ENCODE results near the gene MSANTD2.

MSANTD2 gene

DNA sequence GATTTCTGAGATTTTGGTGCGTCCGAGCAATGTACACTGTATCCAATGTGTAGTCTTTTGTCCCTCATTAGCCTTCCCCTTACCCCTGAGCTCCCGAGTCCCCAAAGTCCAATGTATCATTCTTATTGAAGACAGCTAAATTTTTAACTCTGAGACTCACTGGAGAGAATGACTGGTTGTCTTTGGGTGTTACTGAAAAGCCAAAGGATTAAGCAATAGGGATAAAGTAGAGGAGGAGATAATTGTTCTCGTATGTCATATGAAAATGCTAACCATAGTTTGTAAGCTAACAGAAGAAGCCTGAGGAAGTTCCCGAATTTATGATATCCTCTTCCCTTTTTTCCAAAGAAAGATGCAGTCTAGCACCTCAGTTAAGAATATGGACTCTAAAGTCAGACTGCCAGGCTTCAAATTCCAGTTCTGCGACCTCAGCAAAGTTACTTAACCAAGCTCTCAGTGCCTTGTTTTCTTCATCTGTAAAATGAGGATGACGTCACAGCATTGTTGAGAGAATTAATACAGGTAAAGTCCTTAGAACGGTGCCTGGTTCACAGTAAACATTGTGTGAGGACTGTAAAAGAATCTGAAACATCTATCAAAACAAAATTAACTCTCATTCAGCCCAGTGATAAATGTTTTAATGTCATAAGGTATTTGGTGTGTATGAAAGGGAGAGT lies 1.6 kb upstream of the MSANTD2 start:
- no peaks in the 10 kb centered on the region for H3K36me3 ChIP-seq (ENCODE audit: insufficient read depth, low read length)
- H3K9ac ChIP-seq (ENCODE audit: low read length): no peak overlapping the region
- no peaks in the 10 kb centered on the region for H3K79me2 ChIP-seq (ENCODE audit: insufficient read depth, low read length)
- no peak overlapping the region for H3K4me2 ChIP-seq (ENCODE audit: low read length)
- no peaks in the 10 kb centered on the region for H4K20me1 ChIP-seq (ENCODE audit: insufficient read depth, low read length)
- H3K4me3 ChIP-seq (ENCODE audit: low read depth, low read length, poor library complexity, severe bottlenecking): no peak overlapping the region
- H3K27ac ChIP-seq (ENCODE audit: low read depth, low read length, poor library complexity, severe bottlenecking): no peak overlapping the region
- no peaks in the 10 kb centered on the region for H3F3A ChIP-seq (ENCODE audit: insufficient read depth, low read length)
- H3K4me1 ChIP-seq (ENCODE audit: insufficient read depth, low read length, severe bottlenecking): peaks cover 16% of the 10 kb centered on the region
- H3K27me3 ChIP-seq (ENCODE audit: insufficient read depth, low read length): no peaks in the 10 kb centered on the region
- no peaks in the 10 kb centered on the region for H3K9me2 ChIP-seq (ENCODE audit: low read depth, low read length)
- H3K9me3 ChIP-seq (ENCODE audit: low read length): no peaks in the 10 kb centered on the region
- no peak overlapping the region for H2AFZ ChIP-seq (ENCODE audit: low read length)
- TF ChIP-seq, protein P1, sequence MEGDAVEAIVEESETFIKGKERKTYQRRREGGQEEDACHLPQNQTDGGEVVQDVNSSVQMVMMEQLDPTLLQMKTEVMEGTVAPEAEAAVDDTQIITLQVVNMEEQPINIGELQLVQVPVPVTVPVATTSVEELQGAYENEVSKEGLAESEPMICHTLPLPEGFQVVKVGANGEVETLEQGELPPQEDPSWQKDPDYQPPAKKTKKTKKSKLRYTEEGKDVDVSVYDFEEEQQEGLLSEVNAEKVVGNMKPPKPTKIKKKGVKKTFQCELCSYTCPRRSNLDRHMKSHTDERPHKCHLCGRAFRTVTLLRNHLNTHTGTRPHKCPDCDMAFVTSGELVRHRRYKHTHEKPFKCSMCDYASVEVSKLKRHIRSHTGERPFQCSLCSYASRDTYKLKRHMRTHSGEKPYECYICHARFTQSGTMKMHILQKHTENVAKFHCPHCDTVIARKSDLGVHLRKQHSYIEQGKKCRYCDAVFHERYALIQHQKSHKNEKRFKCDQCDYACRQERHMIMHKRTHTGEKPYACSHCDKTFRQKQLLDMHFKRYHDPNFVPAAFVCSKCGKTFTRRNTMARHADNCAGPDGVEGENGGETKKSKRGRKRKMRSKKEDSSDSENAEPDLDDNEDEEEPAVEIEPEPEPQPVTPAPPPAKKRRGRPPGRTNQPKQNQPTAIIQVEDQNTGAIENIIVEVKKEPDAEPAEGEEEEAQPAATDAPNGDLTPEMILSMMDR (IDR thresholded peaks at IDR 0.05; ENCODE audit: low read length): no peak
- TF ChIP-seq EZH2 (IDR thresholded peaks at IDR 0.05; ENCODE audit: borderline replicate concordance, low read length): no peak

DNA sequence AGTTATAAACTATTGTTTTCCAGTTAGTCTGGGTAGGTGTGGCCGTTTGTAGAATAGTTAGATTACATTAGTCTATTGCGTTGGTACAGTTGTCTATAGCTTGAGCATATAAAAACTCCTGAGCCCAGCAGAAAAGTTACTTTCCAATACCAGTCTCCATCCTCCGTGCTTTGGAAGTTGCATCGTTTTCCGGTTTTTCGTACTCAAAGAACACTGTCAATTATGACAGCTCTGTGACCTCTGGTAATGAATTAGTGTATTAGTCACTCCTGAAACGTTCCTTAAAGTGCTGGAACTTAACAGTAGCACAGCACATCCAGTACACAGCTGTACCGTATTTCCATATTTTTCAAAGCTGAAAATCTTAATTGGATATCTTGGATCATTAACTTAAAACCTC lies 808 bp upstream of the MSANTD2 start:
- Histone ChIP-seq H3K9me3 (ENCODE audit: low read length) (no peaks in the 10 kb centered on the region), H3K4me2 (ENCODE audit: low read length) (peak overlapping the region; percentile 71), H3K36me3 (ENCODE audit: insufficient read depth, low read length) (no peaks in the 10 kb centered on the region), H3K27me3 (ENCODE audit: insufficient read depth, low read length) (no peaks in the 10 kb centered on the region), H2AFZ (ENCODE audit: low read length) (no peak overlapping the region; the same call in 1 of the 2 replicates), H3K4me3 (ENCODE audit: low read depth, low read length, poor library complexity, severe bottlenecking) (peak overlapping the region; percentile 88), H4K20me1 (ENCODE audit: insufficient read depth, low read length) (no peaks in the 10 kb centered on the region), H3K9ac (ENCODE audit: low read length) (peak overlapping the region; percentile 85; the same call in 1 of the 2 replicates), H3K79me2 (ENCODE audit: insufficient read depth, low read length) (no peaks in the 10 kb centered on the region), H3K9me2 (ENCODE audit: low read depth, low read length) (no peaks in the 10 kb centered on the region), H3F3A (ENCODE audit: insufficient read depth, low read length) (no peaks in the 10 kb centered on the region), H3K4me1 (ENCODE audit: insufficient read depth, low read length, severe bottlenecking) (peaks cover 16% of the 10 kb centered on the region), H3K27ac (ENCODE audit: low read depth, low read length, poor library complexity, severe bottlenecking) (no peak overlapping the region)
- TF ChIP-seq, protein P1 (IDR thresholded peaks at IDR 0.05; ENCODE audit: low read length): no peak
- no peak for TF ChIP-seq EZH2 (IDR thresholded peaks at IDR 0.05; ENCODE audit: borderline replicate concordance, low read length)

DNA sequence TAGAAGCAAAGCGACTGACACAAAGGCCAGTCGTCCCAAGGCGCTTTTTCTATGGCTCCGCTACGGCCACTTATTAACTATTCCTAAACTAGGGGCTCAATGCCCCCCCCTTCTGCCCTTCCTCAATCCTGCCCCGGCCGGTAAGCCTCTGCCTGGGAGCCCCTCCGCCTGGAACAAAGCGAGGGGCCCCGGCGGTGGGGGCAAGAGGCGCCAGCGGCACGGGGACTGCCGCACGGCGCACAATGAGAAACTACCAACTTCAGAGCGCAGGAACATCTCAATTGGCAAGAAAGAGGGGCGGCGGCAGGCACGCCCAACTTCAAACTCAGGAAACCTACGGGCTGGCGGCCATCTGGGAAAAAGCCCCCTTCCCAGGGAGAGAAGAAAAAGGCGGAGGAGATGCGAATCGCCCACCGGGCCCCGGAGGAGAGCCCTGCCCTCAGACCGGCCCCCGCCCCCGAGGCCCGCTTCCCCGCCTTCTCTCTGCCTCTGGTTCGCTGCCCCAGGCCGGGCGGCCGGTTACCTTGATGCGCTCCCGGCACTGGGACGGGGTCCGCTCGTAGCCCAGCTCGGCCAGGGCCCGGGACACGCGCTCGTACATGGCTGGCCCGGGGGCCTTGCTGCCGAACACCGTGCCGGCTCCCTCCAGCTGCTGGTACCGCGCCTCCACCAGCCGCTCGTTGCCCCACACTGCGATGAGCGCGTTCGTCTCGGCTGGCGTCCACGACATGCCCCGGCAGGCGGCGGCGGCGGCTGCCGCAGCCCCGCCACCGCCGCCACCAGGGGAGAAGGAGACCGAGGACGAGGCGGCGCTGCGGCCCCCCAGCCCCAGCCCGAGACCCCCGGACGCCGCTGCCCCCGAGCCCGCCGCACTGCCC lies 619 bp downstream of the MSANTD2 start:
- TF ChIP-seq, protein P1 (IDR thresholded peaks at IDR 0.05; ENCODE audit: low read length): no peak
- TF ChIP-seq EZH2 (IDR thresholded peaks at IDR 0.05; ENCODE audit: borderline replicate concordance, low read length): no peak
- H3K4me1 ChIP-seq (ENCODE audit: insufficient read depth, low read length, severe bottlenecking): peaks cover 16% of the 10 kb centered on the region
- H3K27ac ChIP-seq (ENCODE audit: low read depth, low read length, poor library complexity, severe bottlenecking): no peak overlapping the region
- no peaks in the 10 kb centered on the region for H4K20me1 ChIP-seq (ENCODE audit: insufficient read depth, low read length)
- no peaks in the 10 kb centered on the region for H3K36me3 ChIP-seq (ENCODE audit: insufficient read depth, low read length)
- no peaks in the 10 kb centered on the region for H3F3A ChIP-seq (ENCODE audit: insufficient read depth, low read length)
- peak overlapping the region; percentile 85 for H3K9ac ChIP-seq (ENCODE audit: low read length)
- peak overlapping the region; percentile 71 for H3K4me2 ChIP-seq (ENCODE audit: low read length)
- H3K9me3 ChIP-seq (ENCODE audit: low read length): no peaks in the 10 kb centered on the region
- H3K79me2 ChIP-seq (ENCODE audit: insufficient read depth, low read length): no peaks in the 10 kb centered on the region
- no peak overlapping the region for H2AFZ ChIP-seq (ENCODE audit: low read length)
- no peaks in the 10 kb centered on the region for H3K9me2 ChIP-seq (ENCODE audit: low read depth, low read length)
- H3K4me3 ChIP-seq (ENCODE audit: low read depth, low read length, poor library complexity, severe bottlenecking): peak overlapping the region; percentile 88
- no peaks in the 10 kb centered on the region for H3K27me3 ChIP-seq (ENCODE audit: insufficient read depth, low read length)

All from OCI-LY1 (cell line).